GM18951 (cell line): ENCODE measurements around the gene ACE.
"Not testable (repeated sequence)": the region's sequence is repeated elsewhere in the genome, so short reads cannot be mapped to it uniquely, and the experiment has no call there.

Experiments used
- POLR2A ChIP-seq: IDR thresholded peaks from 4 replicates; pipeline ENCODE4 v1.6.1; 2011; ENCODE audit warnings: mild to moderate bottlenecking; ENCODE audit not compliant: insufficient read length, insufficient read depth; ENCODE audit errors: extremely low read depth
- in situ Hi-C: fragments of 300-500 bp; cut with MboI; formaldehyde crosslinking; loops from one replicate; pipeline ENCODE4 v1.12.0; 2022; ENCODE audit warnings: low sequenced_read_pairs, mixed read lengths, inconsistent platforms; ENCODE audit not compliant: unreplicated experiment

ACE gene

GRCh38 chr17:63446753-63447470 is 29.9 kb upstream of the ACE start:
- no peak for TF ChIP-seq POLR2A
- in situ Hi-C loops = no loop called here

- in situ Hi-C loops = no loop called here
Measured at GRCh38 chr17:63447471-63448009, 29.3 kb upstream of the ACE start.

DNA sequence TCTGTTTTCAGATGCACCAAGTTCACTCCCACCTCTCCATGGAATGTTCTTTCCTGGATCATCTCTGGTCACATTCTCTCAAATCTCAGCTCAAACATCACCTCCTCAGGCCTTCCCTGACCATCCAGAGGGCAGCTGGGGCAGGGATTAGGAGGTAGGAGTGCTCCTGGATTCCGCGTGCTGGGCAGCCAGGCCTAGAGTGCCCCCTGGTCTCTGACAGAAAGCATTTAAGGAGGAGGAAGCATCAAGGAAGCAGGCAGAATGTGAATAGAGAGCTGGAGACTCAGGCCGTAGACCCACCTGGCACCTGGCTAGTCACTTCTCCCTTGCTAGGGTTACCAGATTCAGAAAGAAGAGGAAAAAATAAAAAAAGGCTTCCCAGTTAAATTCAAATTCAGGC is 28.2 kb upstream of the ACE start:
- TF ChIP-seq POLR2A = no peak
- in situ Hi-C loops = no loop called here

More at GRCh38 chr17:63447471-63448009, 29.3 kb upstream of the ACE start:
- TF ChIP-seq POLR2A = no peak

- TF ChIP-seq POLR2A = no peak
- in situ Hi-C loops = no loop called here
Measured at GRCh38 chr17:63450551-63450950, 26.3 kb upstream of the ACE start.

DNA sequence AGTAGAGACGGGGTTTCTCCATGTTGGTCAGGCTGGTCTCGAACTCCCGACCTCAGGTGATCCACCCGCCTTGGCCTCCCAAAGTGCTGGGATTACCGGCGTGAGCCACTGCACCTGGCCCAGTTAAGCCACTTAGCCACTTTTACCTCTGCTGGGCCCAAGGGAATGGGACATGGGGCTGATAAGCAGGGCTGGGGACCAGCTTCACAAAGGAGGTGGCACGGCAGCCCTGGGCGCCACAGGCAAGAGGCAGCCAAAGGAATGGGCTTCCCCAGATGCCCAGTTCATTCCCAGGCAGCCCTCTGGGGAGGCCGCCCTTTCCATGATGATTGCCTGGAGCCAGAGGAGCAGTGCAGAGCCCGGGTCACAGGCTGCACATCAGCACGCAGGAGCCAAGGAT is 25.7 kb upstream of the ACE start:
- TF ChIP-seq POLR2A = no peak
- in situ Hi-C loops = no loop called here

DNA sequence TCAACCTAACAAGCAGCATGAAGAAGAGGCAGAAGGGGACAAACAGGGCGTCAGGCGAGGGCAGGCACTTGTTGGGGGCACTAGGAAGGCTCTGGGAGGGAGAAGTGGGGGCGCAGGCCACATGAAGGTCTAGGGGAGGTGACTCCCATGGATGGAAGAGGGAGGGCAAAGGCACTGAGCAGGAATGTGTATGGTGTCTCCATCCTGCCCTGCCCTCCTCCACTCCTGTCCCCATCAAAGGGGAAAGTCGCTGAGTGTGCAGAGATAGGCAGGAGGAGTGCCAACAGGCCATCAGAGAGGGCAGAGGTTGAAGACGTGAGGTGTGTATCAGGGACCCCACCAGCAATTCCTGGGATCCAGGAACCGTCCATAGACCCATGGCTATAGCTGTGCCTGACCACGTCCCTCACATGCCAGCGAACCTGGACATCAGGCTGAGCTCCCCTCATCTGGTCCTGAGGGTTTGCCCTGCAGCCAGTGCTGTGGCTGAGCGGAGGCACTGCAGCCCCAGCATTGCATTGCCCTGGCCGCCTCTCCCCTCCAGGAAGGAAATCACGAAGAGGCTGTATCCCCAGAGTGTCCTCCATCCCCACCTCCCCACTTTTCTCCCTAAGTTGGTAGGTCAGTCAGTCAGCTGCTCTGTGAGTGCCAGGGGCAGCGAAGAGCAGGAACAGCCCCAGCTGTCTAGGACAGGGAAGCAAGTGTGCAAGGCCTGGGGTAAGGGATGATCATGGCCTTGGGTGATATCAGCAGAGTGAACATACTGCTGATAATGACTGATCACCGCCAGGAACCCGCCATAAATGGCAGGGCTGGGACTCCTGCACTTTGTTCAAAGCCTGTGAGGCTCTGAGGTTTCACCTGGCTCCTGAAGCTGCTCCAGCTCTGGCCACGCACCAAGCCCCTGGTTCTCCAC is 24.6 kb upstream of the ACE start:
- TF ChIP-seq POLR2A = no peak
- in situ Hi-C loops = no loop called here

GRCh38 chr17:63452962-63453551 is 23.8 kb upstream of the ACE start:
- TF ChIP-seq POLR2A = no peak
- in situ Hi-C loops = no loop called here

GRCh38 chr17:63454357-63454756 is 22.5 kb upstream of the ACE start:
- in situ Hi-C loops = not testable (repeated sequence)

- in situ Hi-C loops = no loop called here
- no peak for TF ChIP-seq POLR2A
Measured at GRCh38 chr17:63454915-63455314, 21.9 kb upstream of the ACE start.

DNA sequence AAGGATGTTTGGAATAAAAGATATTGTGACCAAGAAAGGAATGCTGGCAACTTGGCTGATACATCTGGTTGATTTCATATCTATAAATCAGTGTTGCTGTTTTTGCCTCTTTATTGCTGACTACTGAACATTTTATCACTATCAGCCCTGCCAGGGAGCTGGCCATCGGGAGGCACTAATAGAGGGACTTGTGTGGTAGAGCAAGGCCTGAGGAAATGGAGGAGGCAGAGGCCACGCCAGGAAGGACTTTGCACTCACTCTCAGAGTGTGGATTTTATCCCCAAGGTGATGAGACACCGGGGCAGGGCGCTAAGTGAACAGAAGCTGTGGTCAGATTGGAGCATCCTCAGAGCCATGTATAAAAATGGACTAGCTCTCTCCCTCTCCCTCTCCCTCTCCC is 21.4 kb upstream of the ACE start:
- TF ChIP-seq POLR2A = no peak

DNA sequence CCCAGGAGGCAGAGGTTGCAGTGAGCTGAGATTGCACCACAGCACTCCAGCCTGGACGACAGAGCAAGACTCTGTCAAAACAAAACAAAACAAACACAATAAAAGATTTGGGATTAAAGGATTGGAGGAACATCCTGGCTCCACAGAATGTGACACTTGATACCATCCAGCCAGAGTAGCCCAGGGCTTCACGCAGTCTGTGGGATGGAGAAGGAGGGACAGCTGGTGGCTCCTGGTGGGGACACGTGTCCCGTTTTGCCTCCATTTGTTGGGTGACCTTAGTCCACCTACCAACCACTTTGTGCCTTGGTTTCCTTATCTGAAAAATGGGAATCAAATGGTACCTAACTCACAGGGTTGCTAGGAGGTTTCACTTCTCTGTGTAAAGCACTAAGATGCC is 18.4 kb upstream of the ACE start:
- no peak for TF ChIP-seq POLR2A
- in situ Hi-C loops = no loop called here

More for the DNA sequence above, 21.4 kb upstream of the ACE start:
- in situ Hi-C loops = no loop called here

DNA sequence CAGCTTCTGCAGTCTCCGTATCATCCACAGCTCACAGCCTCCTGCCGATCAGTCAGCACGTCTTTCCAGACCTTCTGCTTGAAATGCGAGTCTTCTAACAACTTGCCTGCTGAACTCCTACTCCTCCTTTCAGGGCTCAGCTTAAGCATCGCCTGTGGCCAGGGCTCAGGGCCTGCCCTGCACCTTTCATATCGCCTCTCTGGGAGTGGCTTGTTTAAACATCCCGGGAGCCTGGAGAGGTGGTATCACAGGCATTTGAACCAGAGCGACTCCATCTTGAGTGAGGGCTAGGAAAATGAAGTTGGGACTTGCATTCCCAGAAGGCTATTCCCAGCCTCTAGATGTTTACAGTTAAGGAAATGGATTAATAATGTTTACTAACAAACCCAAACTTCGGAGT is 16.8 kb upstream of the ACE start:
- no peak for TF ChIP-seq POLR2A

DNA sequence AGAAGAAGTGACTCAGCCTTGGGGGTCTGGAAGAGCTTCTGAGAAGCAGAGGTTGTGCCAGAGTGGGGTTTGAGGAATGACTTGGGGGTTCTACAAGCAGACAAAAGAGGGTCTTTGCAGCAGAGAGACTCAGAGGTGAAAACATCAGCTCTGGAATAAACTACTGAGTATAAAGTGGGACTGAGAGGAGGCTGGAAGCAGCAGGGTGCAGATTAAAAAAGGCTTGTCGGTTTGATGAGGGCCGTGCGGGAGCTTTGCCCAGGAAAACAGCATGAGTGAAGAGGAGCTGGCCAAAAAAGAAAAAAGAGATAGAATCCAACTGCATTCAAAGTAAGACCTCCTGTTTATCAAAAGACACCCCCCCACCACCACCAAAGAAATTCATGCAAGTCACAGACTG is 13.1 kb upstream of the ACE start:
- in situ Hi-C loops = no loop called here
- no peak for TF ChIP-seq POLR2A

More for the DNA sequence above, 16.8 kb upstream of the ACE start:
- in situ Hi-C loops = no loop called here

DNA sequence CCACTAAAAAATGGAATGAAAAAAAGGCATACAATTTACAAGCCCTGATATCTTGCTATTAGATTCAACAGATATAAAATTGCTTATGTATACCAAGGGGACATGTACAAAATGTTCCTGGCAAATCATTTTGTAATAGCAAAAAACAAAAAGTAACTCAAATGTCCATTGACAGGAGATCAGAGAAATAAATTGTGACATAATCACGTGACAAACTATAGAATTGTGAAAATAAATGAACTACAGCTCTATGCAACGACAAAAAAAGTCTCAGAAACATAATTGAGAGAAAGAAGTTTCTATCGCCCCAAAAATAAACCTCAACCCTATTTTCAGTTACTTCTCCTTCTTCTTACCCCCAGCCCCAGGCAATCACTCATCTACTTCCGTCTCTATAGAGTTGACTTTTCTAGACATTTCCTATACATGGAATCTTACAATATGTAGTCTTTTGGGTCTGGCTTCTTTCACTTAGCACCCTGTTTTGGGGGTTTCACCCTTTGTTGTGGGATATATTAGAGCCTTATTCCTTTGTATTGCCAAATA is 12.1 kb upstream of the ACE start:
- TF ChIP-seq POLR2A = no peak
- in situ Hi-C loops = no loop called here

- in situ Hi-C loops = not testable (repeated sequence)
Measured at GRCh38 chr17:63468099-63468498, 8.8 kb upstream of the ACE start.
